Smooth muscle cell (in vitro differentiated cells): ENCODE measurements around the gene FN1. TPM values are rescaled to one million over a fixed set of nuclear protein-coding genes. Genes with fewer than 3 reads are reported as not detected.
A peak's percentile ranks its signal among the peaks of the same experiment; 100 is the strongest.

ENCODE experiments used
- DNase-seq: peaks from one replicate; lab custom pipeline; 2025; ENCODE audit not compliant: unreplicated experiment; lab: John Stamatoyannopoulos, UW
- H2AFZ ChIP-seq: fragments of 200-600 bp; sonication (generic); 2 replicates; pipeline ENCODE4 v1.6.0; 2016; ENCODE audit warnings: antibody characterized with exemption, low read depth, mild to moderate bottlenecking
- H3F3A ChIP-seq: fragments of 200-600 bp; sonication (generic); 2 replicates; pipeline ENCODE4 v1.6.0; 2017; ENCODE audit warnings: antibody characterized with exemption, low read depth
- H3K27ac ChIP-seq: fragments of 200-600 bp; sonication (generic); 2 replicates; pipeline ENCODE4 v1.5.1; 2016; ENCODE audit warnings: low read depth, mild to moderate bottlenecking
- H3K27me3 ChIP-seq: fragments of 200-600 bp; sonication (generic); 2 replicates; pipeline ENCODE4 v1.6.1; 2016; ENCODE audit warnings: low read depth, mild to moderate bottlenecking
- H3K36me3 ChIP-seq: fragments of 200-600 bp; sonication (generic); 2 replicates; pipeline ENCODE4 v1.5.1; 2016; ENCODE audit warnings: low read depth
- H3K4me1 ChIP-seq: fragments of 200-600 bp; sonication (generic); 2 replicates; pipeline ENCODE4 v1.5.1; 2016; ENCODE audit warnings: low read depth
- H3K4me2 ChIP-seq: fragments of 200-600 bp; sonication (generic); 2 replicates; pipeline ENCODE4 v1.6.0; 2016; ENCODE audit warnings: mild to moderate bottlenecking
- H3K4me3 ChIP-seq: fragments of 200-600 bp; sonication (generic); 2 replicates; pipeline ENCODE4 v1.5.1; 2016; ENCODE audit warnings: mild to moderate bottlenecking
- H3K79me2 ChIP-seq: fragments of 200-600 bp; sonication (generic); 2 replicates; pipeline ENCODE4 v1.6.0; 2016; ENCODE audit warnings: low read depth, mild to moderate bottlenecking
- H3K9ac ChIP-seq: fragments of 200-600 bp; sonication (generic); 2 replicates; pipeline ENCODE4 v1.6.0; 2016; ENCODE audit warnings: low read depth
- H3K9me3 ChIP-seq: fragments of 200-600 bp; sonication (generic); replicated peaks from 2 replicates; pipeline ENCODE4 v1.5.1; 2016; ENCODE audit warnings: low read depth
- H4K20me1 ChIP-seq: fragments of 200-600 bp; sonication (generic); 2 replicates; pipeline ENCODE4 v1.6.0; 2016; ENCODE audit warnings: low read depth
- WGBS: methylation state at CpG from one replicate; pipeline ENCODE4 v1.1.7; 2016; ENCODE audit warnings: low lambda C conversion rate; 5-methylcytosine and 5-hydroxymethylcytosine counted together
- polyA plus RNA-seq: library from polyadenylated mRNA; unstranded; fragments of >200 nt; fragmentation: Nextera tagmentation; extraction: Ambion mirVana; gene quantifications from 2 replicates; pipeline ENCODE4 v1.2.1, GENCODE V29; 2016
- total RNA-seq: library from RNA; depleted of rRNA; stranded (reverse); fragments of >200 nt; gene quantifications from 2 replicates; pipeline ENCODE4 v1.2.3, GENCODE V29; 2014
- TF ChIP-seq, protein P1 (sequence below): fragments of 200-600 bp; sonication (generic); IDR thresholded peaks from 2 replicates; pipeline ENCODE4 v1.5.1; 2017; ENCODE audit warnings: borderline replicate concordance, mild to moderate bottlenecking, antibody characterized with exemption; ENCODE audit not compliant: insufficient read depth, poor library complexity, severe bottlenecking

The FN1 gene
- total and polyA plus RNA-seq, 2 experiments from 2014 or later, result 10,917 to 21,295 TPM

- H3K9ac ChIP-seq, result no peak overlapping the region
Observed at GRCh38 chr2:215374002-215374401, 61.9 kb downstream of the FN1 start.

DNA sequence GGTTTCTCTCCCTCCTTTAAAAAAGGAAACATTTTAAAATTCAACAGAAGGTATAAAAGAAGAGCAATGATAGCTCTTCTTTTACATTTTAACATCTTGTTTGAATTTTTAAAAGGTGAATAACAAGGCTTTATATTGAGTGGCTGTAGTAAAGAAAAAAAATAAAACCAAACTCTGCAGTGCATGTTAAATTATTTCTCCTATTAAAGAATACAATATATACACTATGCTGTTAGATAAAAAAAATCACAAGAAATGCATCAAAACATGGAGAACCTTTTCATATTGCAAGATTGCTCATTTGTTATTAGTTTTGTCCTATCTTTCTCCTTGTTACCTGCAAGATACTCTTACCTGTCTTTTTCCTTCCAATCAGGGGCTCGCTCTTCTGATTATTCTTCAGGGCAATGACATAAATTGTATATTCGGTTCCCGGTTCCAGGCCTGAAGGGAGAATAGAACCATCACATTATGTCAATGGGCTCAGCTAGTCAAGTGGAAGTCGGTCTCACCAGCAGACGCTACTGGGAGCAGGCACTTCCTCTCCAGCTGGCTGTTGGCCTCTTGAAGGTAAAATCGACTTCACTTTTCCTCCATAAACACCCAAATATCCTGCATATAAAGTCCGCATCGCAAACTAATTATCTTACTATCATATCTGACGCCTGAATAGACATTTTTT is 62.8 kb downstream of the FN1 start:
- H2AFZ ChIP-seq, result no peak overlapping the region
- peaks cover 82% of the 10 kb centered on the region for H3K36me3 ChIP-seq
- TF ChIP-seq, protein P1, sequence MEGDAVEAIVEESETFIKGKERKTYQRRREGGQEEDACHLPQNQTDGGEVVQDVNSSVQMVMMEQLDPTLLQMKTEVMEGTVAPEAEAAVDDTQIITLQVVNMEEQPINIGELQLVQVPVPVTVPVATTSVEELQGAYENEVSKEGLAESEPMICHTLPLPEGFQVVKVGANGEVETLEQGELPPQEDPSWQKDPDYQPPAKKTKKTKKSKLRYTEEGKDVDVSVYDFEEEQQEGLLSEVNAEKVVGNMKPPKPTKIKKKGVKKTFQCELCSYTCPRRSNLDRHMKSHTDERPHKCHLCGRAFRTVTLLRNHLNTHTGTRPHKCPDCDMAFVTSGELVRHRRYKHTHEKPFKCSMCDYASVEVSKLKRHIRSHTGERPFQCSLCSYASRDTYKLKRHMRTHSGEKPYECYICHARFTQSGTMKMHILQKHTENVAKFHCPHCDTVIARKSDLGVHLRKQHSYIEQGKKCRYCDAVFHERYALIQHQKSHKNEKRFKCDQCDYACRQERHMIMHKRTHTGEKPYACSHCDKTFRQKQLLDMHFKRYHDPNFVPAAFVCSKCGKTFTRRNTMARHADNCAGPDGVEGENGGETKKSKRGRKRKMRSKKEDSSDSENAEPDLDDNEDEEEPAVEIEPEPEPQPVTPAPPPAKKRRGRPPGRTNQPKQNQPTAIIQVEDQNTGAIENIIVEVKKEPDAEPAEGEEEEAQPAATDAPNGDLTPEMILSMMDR, result no peak
- no peak overlapping the region for H3K4me3 ChIP-seq
- no peaks in the 10 kb centered on the region for H3K9me3 ChIP-seq
- H4K20me1 ChIP-seq, result peaks cover 100% of the 10 kb centered on the region
- WGBS, result 91% methylated on average over 9 of the region's 9 CpGs
- H3K27me3 ChIP-seq, result no peaks in the 10 kb centered on the region
- no peak overlapping the region for H3K4me2 ChIP-seq
- peaks cover 22% of the 10 kb centered on the region for H3K79me2 ChIP-seq
- H3K9ac ChIP-seq, result no peak overlapping the region
- peak overlapping the region; percentile 84 for H3K27ac ChIP-seq
- no peaks in the 10 kb centered on the region for H3K4me1 ChIP-seq
- peaks cover 95% of the 10 kb centered on the region for H3F3A ChIP-seq
- no peak for DNase-seq

More at GRCh38 chr2:215374002-215374401, 61.9 kb downstream of the FN1 start:
- Histone ChIP-seq H3K27me3 (no peaks in the 10 kb centered on the region), H3K36me3 (peaks cover 82% of the 10 kb centered on the region), H2AFZ (no peak overlapping the region), H3K27ac (peak overlapping the region; percentile 84), H3F3A (peaks cover 95% of the 10 kb centered on the region), H3K4me2 (no peak overlapping the region), H4K20me1 (peaks cover 100% of the 10 kb centered on the region), H3K4me3 (no peak overlapping the region), H3K4me1 (no peaks in the 10 kb centered on the region), H3K9me3 (no peaks in the 10 kb centered on the region), H3K79me2 (peaks cover 27% of the 10 kb centered on the region)
- DNase-seq, result no peak
- 90% methylated on average over 1 of the region's 1 CpG for WGBS
- TF ChIP-seq, protein P1, result no peak

GRCh38 chr2:215371915-215372897 is 63.7 kb downstream of the FN1 start:
- TF ChIP-seq, protein P1, result no peak
- Histone ChIP-seq H3K36me3 (peaks cover 81% of the 10 kb centered on the region), H4K20me1 (peaks cover 100% of the 10 kb centered on the region), H3K4me3 (no peak overlapping the region), H3K27me3 (no peaks in the 10 kb centered on the region), H3K9ac (no peak overlapping the region), H3K4me1 (no peaks in the 10 kb centered on the region), H2AFZ (no peak overlapping the region), H3K79me2 (peaks cover 15% of the 10 kb centered on the region), H3K9me3 (no peaks in the 10 kb centered on the region), H3K27ac (peak overlapping the region; percentile 84), H3K4me2 (no peak overlapping the region), H3F3A (peaks cover 95% of the 10 kb centered on the region)
- no peak for DNase-seq
- 89% methylated on average over 14 of the region's 14 CpGs for WGBS
